Endothelial cell of umbilical vein (primary cell): ENCODE data around the gene FMO2.

Source experiments
- GATA2 ChIP-seq: IDR thresholded peaks from 2 replicates; pipeline ENCODE4 v1.7.0; 2011; ENCODE audit warnings: low read depth, mild to moderate bottlenecking, moderate library complexity, mixed read lengths, low read length; ENCODE audit not compliant: insufficient read length, insufficient read depth
- POLR2A ChIP-seq: IDR thresholded peaks from 2 replicates; pipeline ENCODE4 v1.6.1; 2012; ENCODE audit warnings: low read depth, mild to moderate bottlenecking, control low read depth, low read length
- POLR2AphosphoS5 ChIP-seq: IDR thresholded peaks from 2 replicates; pipeline ENCODE4 v1.6.1; 2012; ENCODE audit warnings: low read depth, mild to moderate bottlenecking, control low read depth, low read length, moderate library complexity; ENCODE audit not compliant: insufficient read depth
- TF ChIP-seq, protein P1 (sequence below), 2 donors: IDR thresholded peaks; 1 replicate in 1 of 2; 2 replicates in 1 of 2; pipeline ENCODE4 v1.5.1; 2011; ENCODE audit warnings: low read length in 2 of 2, mild to moderate bottlenecking in 2 of 2, moderate library complexity in 2 of 2, control low read depth in 1 of 2, inconsistent platforms in 1 of 2, low read depth in 1 of 2; ENCODE audit not compliant: insufficient read depth in 1 of 2; ENCODE audit errors: extremely low read depth in 1 of 2
- TF ChIP-seq, protein P2 (sequence below): IDR thresholded peaks from 2 replicates; pipeline ENCODE4 v1.6.1; 2011; ENCODE audit not compliant: insufficient read depth, insufficient read length

DNA sequence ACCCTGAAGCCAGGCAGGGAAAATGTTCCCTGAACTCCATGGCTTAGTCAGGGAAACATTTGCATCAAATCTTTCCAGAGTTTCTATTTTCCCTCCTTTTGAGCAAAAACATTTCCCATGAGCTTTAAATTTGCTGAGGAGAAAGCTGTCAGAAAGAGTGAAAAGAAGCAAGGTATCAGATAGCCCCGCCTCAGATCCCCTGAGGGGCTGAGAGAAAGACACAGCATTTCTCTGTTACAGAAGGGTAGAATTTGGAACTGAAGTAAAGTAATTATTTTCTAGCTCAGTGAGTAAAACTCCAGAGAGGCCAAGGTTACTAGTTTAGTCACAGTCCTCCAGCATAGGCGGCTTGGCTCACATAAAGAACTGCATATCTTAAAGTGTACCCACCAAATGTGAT, 73.8 kb downstream of the FMO2 start:
- TF ChIP-seq POLR2A (no peak), POLR2AphosphoS5 (no peak), GATA2 (no peak)
- TF ChIP-seq, protein P1, sequence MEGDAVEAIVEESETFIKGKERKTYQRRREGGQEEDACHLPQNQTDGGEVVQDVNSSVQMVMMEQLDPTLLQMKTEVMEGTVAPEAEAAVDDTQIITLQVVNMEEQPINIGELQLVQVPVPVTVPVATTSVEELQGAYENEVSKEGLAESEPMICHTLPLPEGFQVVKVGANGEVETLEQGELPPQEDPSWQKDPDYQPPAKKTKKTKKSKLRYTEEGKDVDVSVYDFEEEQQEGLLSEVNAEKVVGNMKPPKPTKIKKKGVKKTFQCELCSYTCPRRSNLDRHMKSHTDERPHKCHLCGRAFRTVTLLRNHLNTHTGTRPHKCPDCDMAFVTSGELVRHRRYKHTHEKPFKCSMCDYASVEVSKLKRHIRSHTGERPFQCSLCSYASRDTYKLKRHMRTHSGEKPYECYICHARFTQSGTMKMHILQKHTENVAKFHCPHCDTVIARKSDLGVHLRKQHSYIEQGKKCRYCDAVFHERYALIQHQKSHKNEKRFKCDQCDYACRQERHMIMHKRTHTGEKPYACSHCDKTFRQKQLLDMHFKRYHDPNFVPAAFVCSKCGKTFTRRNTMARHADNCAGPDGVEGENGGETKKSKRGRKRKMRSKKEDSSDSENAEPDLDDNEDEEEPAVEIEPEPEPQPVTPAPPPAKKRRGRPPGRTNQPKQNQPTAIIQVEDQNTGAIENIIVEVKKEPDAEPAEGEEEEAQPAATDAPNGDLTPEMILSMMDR (IDR thresholded peaks at IDR 0.05; ENCODE audit: extremely low read depth in 1 of 2, insufficient read depth in 1 of 2, low read depth in 1 of 2, low read length in 2 of 2): no peak
- TF ChIP-seq, protein P2, sequence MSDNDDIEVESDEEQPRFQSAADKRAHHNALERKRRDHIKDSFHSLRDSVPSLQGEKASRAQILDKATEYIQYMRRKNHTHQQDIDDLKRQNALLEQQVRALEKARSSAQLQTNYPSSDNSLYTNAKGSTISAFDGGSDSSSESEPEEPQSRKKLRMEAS: no peak
